Measurements from ENCODE around the gene FILIP1L.
"Not testable (repeated sequence)": the region's sequence is repeated elsewhere in the genome, so short reads cannot be mapped to it uniquely, and the experiment has no call there.

FILIP1L gene

DNA sequence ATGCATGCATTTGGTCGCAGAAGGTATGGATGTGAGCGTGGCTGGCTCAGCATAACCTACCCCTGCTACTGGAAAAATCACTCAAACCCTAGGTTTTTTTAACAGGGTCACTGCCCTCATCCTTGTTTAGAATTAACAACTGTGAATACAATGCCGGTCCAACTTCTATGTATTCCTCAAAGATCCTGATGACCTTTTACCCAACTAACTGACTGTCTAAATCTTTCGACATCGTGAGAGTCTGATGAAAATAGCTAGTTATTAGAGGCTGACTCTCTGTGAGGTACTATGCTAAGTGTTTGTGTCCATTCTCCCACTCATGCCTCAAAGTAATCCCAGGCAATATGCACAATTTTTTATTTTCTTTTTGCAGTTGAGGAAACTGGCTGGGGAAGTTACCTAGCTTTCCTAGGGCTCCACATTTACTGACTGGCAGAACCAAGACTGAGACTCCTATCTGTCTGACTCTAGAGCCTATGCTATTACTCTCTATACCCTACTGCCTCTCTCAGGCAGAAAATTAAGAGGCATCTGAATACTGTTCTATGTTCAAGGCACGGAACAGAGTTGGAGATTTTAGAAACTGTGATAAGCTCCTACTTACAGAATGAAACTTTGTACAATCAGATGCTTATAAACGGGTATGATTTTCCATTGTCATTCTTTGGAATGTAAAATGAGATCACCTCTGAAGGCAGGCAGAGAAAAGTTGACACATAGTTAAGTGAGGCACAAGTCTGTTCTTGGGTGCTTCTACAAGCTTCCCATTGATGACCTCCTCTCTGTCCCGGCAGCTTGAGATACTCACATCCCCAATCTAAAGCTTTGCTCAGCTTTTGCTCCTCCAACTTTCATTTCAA is 56.4 kb downstream of the FILIP1L start:
- Histone ChIP-seq H3K9me3 (no peaks in the 10 kb centered on the region), H3K27me3 (no peaks in the 10 kb centered on the region), H3K27ac (no peak overlapping the region), H3K36me3 (no peaks in the 10 kb centered on the region), H3K4me1 (ENCODE audit: control insufficient read depth in 1 of 2, insufficient read depth in 1 of 2, low read depth in 1 of 2, low read length in 1 of 2) (peaks cover 15 to 17% of the 10 kb centered on the region in 2 experiments), H3K4me3 (ENCODE audit: low read depth in 1 of 2, low read length in 1 of 2) (no peak overlapping the region)
- TF ChIP-seq, protein P1, sequence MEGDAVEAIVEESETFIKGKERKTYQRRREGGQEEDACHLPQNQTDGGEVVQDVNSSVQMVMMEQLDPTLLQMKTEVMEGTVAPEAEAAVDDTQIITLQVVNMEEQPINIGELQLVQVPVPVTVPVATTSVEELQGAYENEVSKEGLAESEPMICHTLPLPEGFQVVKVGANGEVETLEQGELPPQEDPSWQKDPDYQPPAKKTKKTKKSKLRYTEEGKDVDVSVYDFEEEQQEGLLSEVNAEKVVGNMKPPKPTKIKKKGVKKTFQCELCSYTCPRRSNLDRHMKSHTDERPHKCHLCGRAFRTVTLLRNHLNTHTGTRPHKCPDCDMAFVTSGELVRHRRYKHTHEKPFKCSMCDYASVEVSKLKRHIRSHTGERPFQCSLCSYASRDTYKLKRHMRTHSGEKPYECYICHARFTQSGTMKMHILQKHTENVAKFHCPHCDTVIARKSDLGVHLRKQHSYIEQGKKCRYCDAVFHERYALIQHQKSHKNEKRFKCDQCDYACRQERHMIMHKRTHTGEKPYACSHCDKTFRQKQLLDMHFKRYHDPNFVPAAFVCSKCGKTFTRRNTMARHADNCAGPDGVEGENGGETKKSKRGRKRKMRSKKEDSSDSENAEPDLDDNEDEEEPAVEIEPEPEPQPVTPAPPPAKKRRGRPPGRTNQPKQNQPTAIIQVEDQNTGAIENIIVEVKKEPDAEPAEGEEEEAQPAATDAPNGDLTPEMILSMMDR (IDR thresholded peaks at IDR 0.05), result no peak

DNA sequence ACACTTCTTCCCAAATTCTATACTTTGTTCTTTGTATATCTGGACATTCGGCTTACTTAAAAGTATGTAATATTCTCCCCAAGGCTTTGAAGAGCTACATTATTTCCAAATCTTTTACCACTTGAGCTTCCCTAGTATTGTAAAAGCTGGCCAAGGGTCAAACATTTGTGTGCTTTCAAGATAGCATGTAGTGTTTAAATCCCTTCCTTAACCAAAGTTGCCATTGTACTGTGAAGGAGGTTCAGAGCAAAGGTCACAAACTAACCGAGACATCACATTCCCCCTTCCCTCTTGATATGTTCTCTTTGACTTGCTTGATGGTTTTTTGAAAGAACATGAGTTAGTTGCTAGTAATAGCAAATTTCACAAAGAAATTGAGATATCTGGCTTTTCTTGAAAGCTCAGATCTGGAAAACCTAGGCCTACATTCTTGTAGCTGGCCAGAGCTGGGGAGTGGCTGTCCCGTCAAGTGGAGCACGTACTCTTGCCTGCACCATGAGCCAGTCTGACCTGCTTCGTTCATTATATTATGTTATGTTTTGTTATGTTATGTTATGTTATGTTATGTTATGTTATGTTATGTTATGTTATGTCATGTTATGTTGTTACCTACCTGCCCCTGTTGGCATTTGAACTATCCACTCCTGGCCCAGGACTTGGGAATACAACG is 60.2 kb downstream of the FILIP1L start:
- Histone ChIP-seq H3K36me3 (no peaks in the 10 kb centered on the region), H3K27me3 (no peaks in the 10 kb centered on the region), H3K4me3 (ENCODE audit: low read depth in 1 of 2, low read length in 1 of 2) (no peak overlapping the region), H3K27ac (no peak overlapping the region), H3K9me3 (no peaks in the 10 kb centered on the region), H3K4me1 (ENCODE audit: control insufficient read depth in 1 of 2, insufficient read depth in 1 of 2, low read depth in 1 of 2, low read length in 1 of 2) (no peaks in the 10 kb centered on the region)
- TF ChIP-seq, protein P1 (IDR thresholded peaks at IDR 0.05), result no peak

DNA sequence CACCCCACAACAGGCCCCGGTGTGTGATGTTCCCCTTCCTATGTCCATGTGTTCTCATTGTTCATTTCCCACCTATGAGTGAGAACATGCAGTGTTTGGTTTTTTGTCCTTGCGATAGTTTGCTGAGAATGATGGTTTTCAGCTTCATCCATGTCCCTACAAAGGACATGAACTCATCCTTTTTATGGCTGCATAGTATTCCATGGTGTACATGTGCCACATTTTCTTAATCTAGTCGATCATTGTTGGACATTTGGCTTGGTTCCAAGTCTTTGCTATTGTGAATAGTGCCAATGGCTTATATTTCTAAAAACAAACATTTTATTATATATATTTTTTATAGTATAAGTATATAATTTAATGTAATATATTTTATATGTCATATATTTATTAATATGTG is 62.8 kb downstream of the FILIP1L start:
- H3K27me3 ChIP-seq; H3K4me3 ChIP-seq (ENCODE audit: low read depth in 1 of 2, low read length in 1 of 2); H3K4me1 ChIP-seq (ENCODE audit: control insufficient read depth in 1 of 2, insufficient read depth in 1 of 2, low read depth in 1 of 2, low read length in 1 of 2); H3K36me3 ChIP-seq; H3K9me3 ChIP-seq; H3K27ac ChIP-seq: not testable (repeated sequence)

DNA sequence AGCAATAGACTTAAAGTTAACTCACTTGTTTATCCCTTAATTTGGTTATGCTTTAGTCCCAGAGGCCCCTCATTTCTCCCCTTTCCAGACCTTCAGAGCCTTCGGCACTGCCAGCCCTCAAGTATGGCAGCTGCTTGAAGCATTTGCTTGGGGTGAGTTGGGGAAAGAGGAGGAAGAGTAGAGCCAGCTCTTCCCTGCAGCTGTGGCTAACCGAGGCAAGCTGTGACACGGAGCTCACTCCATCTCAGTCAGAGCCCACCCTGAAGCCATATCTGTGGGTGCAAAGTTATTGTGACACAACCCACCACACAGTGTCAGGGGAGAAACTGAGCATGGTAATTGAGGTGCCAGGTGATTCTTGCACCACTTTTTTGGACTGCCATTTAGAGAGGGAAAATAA is 66.1 kb downstream of the FILIP1L start:
- no peak overlapping the region for H3K4me3 ChIP-seq (ENCODE audit: low read depth in 1 of 2, low read length in 1 of 2)

DNA sequence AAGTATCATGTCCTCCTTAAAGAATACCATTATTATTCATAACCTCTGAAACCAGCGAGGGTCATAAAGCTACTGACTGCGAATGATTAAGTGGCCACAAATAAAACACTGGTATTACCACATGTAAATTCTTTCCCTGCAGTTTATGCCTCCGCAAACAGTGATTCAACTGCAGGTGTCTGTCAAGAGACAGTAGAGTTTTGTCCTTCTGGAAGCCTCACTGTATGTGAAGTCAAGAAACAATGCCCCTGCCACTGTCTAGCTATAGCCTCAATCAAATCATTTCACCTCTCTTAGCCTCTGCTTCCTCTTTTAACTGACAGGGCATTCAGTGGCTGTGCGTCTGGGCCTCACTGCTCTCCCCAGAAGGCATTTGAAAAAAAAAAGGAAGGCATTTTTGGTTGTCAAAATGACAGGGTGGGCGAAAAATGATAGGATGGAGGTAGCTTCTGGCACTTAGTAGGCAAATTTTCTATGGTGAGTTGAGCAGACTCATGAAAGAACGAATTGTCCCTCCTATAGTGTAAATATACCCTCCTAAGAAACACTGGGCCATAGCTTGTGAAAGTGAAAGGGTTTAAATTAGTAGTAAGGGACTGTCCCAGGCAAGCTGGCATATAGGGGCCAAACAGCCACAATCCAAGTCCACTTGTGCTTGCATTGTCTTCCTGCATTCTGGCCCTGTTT is 66.7 kb downstream of the FILIP1L start:
- Histone ChIP-seq H3K4me1 (ENCODE audit: control insufficient read depth in 1 of 2, insufficient read depth in 1 of 2, low read depth in 1 of 2, low read length in 1 of 2) (no peaks in the 10 kb centered on the region), H3K9me3 (no peaks in the 10 kb centered on the region), H3K27me3 (no peaks in the 10 kb centered on the region), H3K27ac (no peak overlapping the region), H3K36me3 (no peaks in the 10 kb centered on the region), H3K4me3 (ENCODE audit: low read depth in 1 of 2, low read length in 1 of 2) (no peak overlapping the region)
- TF ChIP-seq, protein P1 (IDR thresholded peaks at IDR 0.05), result no peak

More for the DNA sequence above, 66.1 kb downstream of the FILIP1L start:
- H3K9me3 ChIP-seq, result no peaks in the 10 kb centered on the region
- no peaks in the 10 kb centered on the region for H3K27me3 ChIP-seq
- H3K36me3 ChIP-seq, result no peaks in the 10 kb centered on the region
- H3K27ac ChIP-seq, result no peak overlapping the region
- TF ChIP-seq, protein P1 (IDR thresholded peaks at IDR 0.05), result no peak
- H3K4me1 ChIP-seq (ENCODE audit: control insufficient read depth in 1 of 2, insufficient read depth in 1 of 2, low read depth in 1 of 2, low read length in 1 of 2), result no peaks in the 10 kb centered on the region

Data from neutrophil (primary cell).